Measurements from ENCODE around the gene OLIG1. TPM values are rescaled to one million over a fixed set of nuclear protein-coding genes. Genes with fewer than 3 reads are reported as not detected.

OLIG1 gene
- total and polyA plus RNA-seq, 2 of the 8 experiments (the other 6 are each of a cell fraction or from before 2014, with no cell fraction given), result 0.65 to 1.2 TPM

DNA sequence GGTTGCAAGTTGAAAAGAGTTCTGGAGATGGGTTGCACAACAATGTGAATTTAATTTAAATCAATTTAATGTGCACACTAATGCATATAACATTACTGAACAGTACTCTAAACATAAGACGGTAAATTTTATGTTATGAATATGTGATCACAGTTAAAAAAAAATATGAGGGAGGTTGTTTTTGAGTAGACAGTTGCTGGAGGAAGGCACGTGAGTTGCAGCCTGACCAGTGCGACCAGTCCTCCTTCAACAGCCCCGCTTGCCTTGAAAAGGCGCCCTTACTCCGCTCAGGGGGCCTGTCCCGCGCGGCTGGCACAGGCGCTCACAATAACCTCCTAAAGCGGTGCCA, 322 bp upstream of the OLIG1 start:
- H2BK5ac ChIP-seq (ENCODE audit: low read depth, low read length), result no peak overlapping the region
- H3K27me3 ChIP-seq (replicated peaks in 1 of 4; ENCODE audit: control insufficient read depth in 3 of 4, extremely low read depth in 1 of 4, insufficient read depth in 3 of 4, low read length in 3 of 4), result peaks cover 55 to 94% (median 91%) of the 10 kb centered on the region in 4 experiments
- ChIA-PET CTCF (ENCODE audit: partially characterized antibody) (no interaction called here), POLR2A (ENCODE audit: partially characterized antibody) (interaction anchor here (1.2 kb wide), 1 partner anchor 12 kb away, joined by 3 read pairs; no protein-coding TSS in a partner anchor)
- TF ChIP-seq TBP (IDR thresholded peaks at IDR 0.05; ENCODE audit: low read depth, low read length) (no peak), FOSL1 (IDR thresholded peaks at IDR 0.05; ENCODE audit: insufficient read depth, low read depth, low read length) (no peak), POU5F1 (IDR thresholded peaks at IDR 0.05; ENCODE audit: low read depth, low read length) (no peak), GTF2F1 (IDR thresholded peaks at IDR 0.05; ENCODE audit: borderline replicate concordance, low read depth, low read length) (no peak), CREB1 (IDR thresholded peaks at IDR 0.05) (no peak), KDM4A (IDR thresholded peaks at IDR 0.05; ENCODE audit: low read depth, low read length, severe bottlenecking) (no peak)
- FAIRE-seq (no peak), DNase-seq (ENCODE audit: low read depth in 1 of 2, low spot score in 2 of 2) (no peak)
- H3K4me3 ChIP-seq (ENCODE audit: extremely low read depth in 1 of 4, insufficient read depth in 2 of 4, low read depth in 3 of 4, low read length in 4 of 4), result peak overlapping the region in 1 of 4 experiments; percentile 60; a peak in 2 of 8 replicates
- H3K23ac ChIP-seq (ENCODE audit: insufficient read length), result no peak overlapping the region
- H3K56ac ChIP-seq (replicated peaks; ENCODE audit: insufficient read length, low read depth, low read length), result no peak overlapping the region
- H2BK12ac ChIP-seq (ENCODE audit: low read depth, low read length), result no peak overlapping the region
- no peak overlapping the region for H3K14ac ChIP-seq (ENCODE audit: insufficient read length)
- H4K20me1 ChIP-seq (replicated peaks in 1 of 2; ENCODE audit: control insufficient read depth in 1 of 2, insufficient read depth in 2 of 2, low read length in 2 of 2), result peaks cover 0 to 6% of the 10 kb centered on the region in 2 experiments
- no peak overlapping the region for H3K18ac ChIP-seq (ENCODE audit: extremely low read depth, low read length)
- H3K79me1 ChIP-seq (ENCODE audit: low read depth, low read length), result no peaks in the 10 kb centered on the region
- H3K9ac ChIP-seq (replicated peaks in 1 of 4; ENCODE audit: extremely low read depth in 1 of 4, low read depth in 3 of 4, low read length in 3 of 4), result no peak overlapping the region
- peak overlapping the region; percentile 80 to 88 for H3K4me2 ChIP-seq (ENCODE audit: insufficient read depth in 1 of 2, low read depth in 2 of 2, low read length in 2 of 2)
- H2BK120ac ChIP-seq (replicated peaks; ENCODE audit: low read depth, low read length), result no peak overlapping the region
- no peak overlapping the region for H3K27ac ChIP-seq (ENCODE audit: low read depth, low read length)
- H3K23me2 ChIP-seq (ENCODE audit: low read depth, low read length), result peaks cover 13% of the 10 kb centered on the region; the same call in 1 of the 2 replicates
- H2BK15ac ChIP-seq (ENCODE audit: low read length), result no peak overlapping the region
- H2AK5ac ChIP-seq (ENCODE audit: low read depth, low read length), result no peak overlapping the region
- WGBS, 2 experiments (ENCODE audit: extremely low coverage in 1 of 2, insufficient coverage in 1 of 2, insufficient read length in 1 of 2, insufficient replicate concordance in 2 of 2, low coverage in 1 of 2, low lambda C conversion rate in 2 of 2, missing lambda C conversion rate in 1 of 2), result 4% methylated on average over 11 of the region's 11 CpGs; no CpG with 5 or more reads in 1 of the 2 experiments
- H4K5ac ChIP-seq (ENCODE audit: insufficient read length, low read depth, low read length), result no peak overlapping the region
- H3K4me1 ChIP-seq (replicated peaks in 1 of 4; ENCODE audit: control insufficient read depth in 3 of 4, insufficient read depth in 4 of 4, low read length in 3 of 4), result peaks cover 7 to 27% (median 13%) of the 10 kb centered on the region in 4 experiments
- no peaks in the 10 kb centered on the region for H3K79me2 ChIP-seq (ENCODE audit: control insufficient read depth in 1 of 2, insufficient read depth in 2 of 2, low read length in 2 of 2)
- H2BK20ac ChIP-seq (ENCODE audit: low read length), result no peak overlapping the region
- 0 out of 4 replicates have a peak, but pooled peaks cover 0 to 3% of the 10 kb centered on the region in 2 experiments for H3K9me3 ChIP-seq (ENCODE audit: insufficient read depth in 2 of 2, low read depth in 1 of 2, low read length in 1 of 2)
- H3K36me3 ChIP-seq (ENCODE audit: control insufficient read depth in 2 of 4, insufficient read depth in 4 of 4, low read length in 3 of 4), result no peaks in the 10 kb centered on the region; a peak in 1 of 8 replicates
- H2AFZ ChIP-seq (ENCODE audit: low read length), result no peak overlapping the region
- no peak overlapping the region for H3K4ac ChIP-seq (replicated peaks; ENCODE audit: insufficient read length, low read depth, low read length)
- no peak overlapping the region for H4K91ac ChIP-seq (replicated peaks; ENCODE audit: insufficient read length, low read length)
- H4K8ac ChIP-seq (ENCODE audit: extremely low read depth, insufficient read depth, low read length), result no peak overlapping the region

All from H1 (cell line).